ENCODE measurements around the gene PRR14L. TPM values are rescaled to one million over a fixed set of nuclear protein-coding genes. Genes with fewer than 3 reads are reported as not detected.

Gene PRR14L
- total and polyA plus RNA-seq, 2 of the 13 experiments (the other 11 are each of a cell fraction or from before 2014, with no cell fraction given), result 6.6 to 16.5 TPM

DNA sequence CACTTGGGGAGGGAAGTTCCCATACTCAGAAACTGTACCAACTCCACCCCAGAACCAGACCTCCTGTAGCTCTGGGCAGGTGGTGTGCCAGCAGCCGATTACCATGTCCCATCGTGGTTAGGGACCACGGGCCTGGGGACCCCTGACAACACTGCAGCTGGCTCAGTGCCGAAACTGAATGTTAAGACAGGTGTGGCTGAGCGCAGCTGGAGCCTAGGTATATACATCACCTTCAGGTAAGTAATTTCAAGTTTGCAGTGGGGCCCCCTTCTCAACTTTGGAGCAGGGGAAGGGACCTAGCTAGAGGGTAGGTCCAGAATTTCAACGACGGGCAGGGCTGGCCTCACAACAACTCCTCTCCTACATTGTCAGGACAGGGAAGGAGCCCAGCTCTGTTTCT is 67.2 kb downstream of the PRR14L start:
- POLR2A ChIA-PET, result no interaction called here
- H3K9me3 ChIP-seq (ENCODE audit: low read length), result no peaks in the 10 kb centered on the region
- H3K9ac ChIP-seq (ENCODE audit: insufficient read depth, low read depth, low read length), result no peak overlapping the region
- H3K4me1 ChIP-seq (ENCODE audit: insufficient read depth, low read length), result peaks cover 7% of the 10 kb centered on the region; the same call in 1 of the 2 replicates
- H3K27ac ChIP-seq (ENCODE audit: extremely low read length, insufficient read depth, low read length), result no peak overlapping the region
- no peaks in the 10 kb centered on the region for H3K27me3 ChIP-seq (ENCODE audit: control insufficient read depth in 1 of 2, insufficient read depth in 2 of 2, low read length in 2 of 2)
- intact Hi-C loops (cut with micrococcal nuclease; ENCODE audit: unreplicated experiment), result no loop called here
- no peak for FAIRE-seq
- H2AFZ ChIP-seq (ENCODE audit: low read length), result no peak overlapping the region
- CTCF ChIA-PET (ENCODE audit: low intra/inter-chr PET ratio, low total read pairs), result no interaction called here
- no peak for TF ChIP-seq PAWR (CRISPR knock-in tag; IDR thresholded peaks at IDR 0.05; ENCODE audit: borderline replicate concordance)
- TF ChIP-seq NBN (conservative IDR thresholded peaks at IDR 0.05), result no peak
- H3K4me2 ChIP-seq (ENCODE audit: low read depth, low read length), result no peak overlapping the region
- H4K20me1 ChIP-seq (ENCODE audit: insufficient read depth, low read length), result no peaks in the 10 kb centered on the region
- no peak for DNase-seq (ENCODE audit: low spot score)
- H3K79me2 ChIP-seq (ENCODE audit: insufficient read depth, low read length), result no peaks in the 10 kb centered on the region
- in situ Hi-C loops (cut with HindIII; ENCODE audit: extremely low pct_ligation_motif_present, low pct_unique_long_range_greater_than_20kb), result no loop called here
- WGBS (ENCODE audit: low lambda C conversion rate), result 96% methylated on average over 6 of the region's 7 CpGs
- H3K36me3 ChIP-seq (replicated peaks in 1 of 2; ENCODE audit: control insufficient read depth in 1 of 2, insufficient read depth in 2 of 2, low read length in 2 of 2), result peaks cover 5 to 37% of the 10 kb centered on the region in 2 experiments; a peak in 3 of 5 replicates
- no peak for ATAC-seq
- no TSS peak for BruUV-seq (replicated peaks)
- no peak overlapping the region for H3K4me3 ChIP-seq (replicated peaks in 1 of 3; ENCODE audit: insufficient read depth in 1 of 3, low read depth in 2 of 3, low read length in 3 of 3)

DNA sequence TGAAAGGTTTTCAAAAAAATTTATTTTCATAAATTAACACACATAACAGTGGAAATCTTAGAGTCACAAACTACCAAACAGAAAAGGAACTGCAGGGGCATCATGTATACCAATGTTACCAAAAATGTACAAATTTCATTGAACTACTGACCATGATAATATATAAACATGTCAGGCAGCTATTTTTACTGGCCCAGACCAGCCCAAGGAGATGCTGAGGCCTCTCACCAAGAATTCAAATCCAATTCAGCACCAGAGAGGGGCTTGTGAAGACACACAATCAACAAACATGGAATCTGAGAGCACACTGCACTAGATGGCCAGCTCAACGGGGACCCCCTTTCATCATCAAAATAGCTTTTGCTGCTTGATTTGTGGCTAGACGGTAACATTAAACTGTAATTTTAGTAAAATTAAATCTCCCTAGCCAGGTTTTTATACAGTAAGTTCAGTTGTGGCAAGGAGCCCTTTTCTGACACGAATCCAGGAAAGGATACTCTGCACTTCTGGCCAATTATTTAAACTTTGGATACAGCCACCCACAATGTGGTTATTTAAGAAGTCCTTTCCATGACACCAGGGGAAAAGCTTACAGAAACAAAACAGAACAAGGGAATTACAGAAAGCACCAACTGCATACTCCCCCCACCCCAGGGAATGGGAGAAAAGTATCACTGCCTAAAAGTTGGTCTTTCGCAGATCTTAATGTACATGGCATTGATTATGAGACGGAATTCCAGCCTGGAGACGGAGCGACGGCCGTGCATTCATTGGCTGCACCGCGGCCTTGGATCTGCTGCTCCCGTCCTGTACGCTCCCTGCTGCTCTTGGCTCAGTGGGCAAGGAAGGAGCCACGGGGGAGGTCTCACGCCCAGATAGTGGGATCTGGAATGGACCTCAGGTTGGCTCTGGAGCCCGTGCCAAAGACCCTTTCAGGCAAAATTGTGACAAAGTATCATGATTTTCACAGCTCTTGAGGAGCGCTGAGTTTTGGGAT is 68.3 kb downstream of the PRR14L start:
- H3K79me2 ChIP-seq (ENCODE audit: insufficient read depth, low read length), result no peaks in the 10 kb centered on the region
- POLR2A ChIA-PET, result no interaction called here
- in situ Hi-C loops (cut with HindIII; ENCODE audit: extremely low pct_ligation_motif_present, low pct_unique_long_range_greater_than_20kb), result no loop called here

More for the DNA sequence above, 68.3 kb downstream of the PRR14L start:
- TF ChIP-seq, protein P1, sequence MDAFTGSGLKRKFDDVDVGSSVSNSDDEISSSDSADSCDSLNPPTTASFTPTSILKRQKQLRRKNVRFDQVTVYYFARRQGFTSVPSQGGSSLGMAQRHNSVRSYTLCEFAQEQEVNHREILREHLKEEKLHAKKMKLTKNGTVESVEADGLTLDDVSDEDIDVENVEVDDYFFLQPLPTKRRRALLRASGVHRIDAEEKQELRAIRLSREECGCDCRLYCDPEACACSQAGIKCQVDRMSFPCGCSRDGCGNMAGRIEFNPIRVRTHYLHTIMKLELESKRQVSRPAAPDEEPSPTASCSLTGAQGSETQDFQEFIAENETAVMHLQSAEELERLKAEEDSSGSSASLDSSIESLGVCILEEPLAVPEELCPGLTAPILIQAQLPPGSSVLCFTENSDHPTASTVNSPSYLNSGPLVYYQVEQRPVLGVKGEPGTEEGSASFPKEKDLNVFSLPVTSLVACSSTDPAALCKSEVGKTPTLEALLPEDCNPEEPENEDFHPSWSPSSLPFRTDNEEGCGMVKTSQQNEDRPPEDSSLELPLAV (CRISPR knock-in tag; conservative IDR thresholded peaks at IDR 0.05; ENCODE audit: low read depth), result no peak
- TF ChIP-seq THYN1 (CRISPR knock-in tag; IDR thresholded peaks at IDR 0.05; ENCODE audit: borderline replicate concordance, low read depth), result no peak
- TF ChIP-seq, protein P2, sequence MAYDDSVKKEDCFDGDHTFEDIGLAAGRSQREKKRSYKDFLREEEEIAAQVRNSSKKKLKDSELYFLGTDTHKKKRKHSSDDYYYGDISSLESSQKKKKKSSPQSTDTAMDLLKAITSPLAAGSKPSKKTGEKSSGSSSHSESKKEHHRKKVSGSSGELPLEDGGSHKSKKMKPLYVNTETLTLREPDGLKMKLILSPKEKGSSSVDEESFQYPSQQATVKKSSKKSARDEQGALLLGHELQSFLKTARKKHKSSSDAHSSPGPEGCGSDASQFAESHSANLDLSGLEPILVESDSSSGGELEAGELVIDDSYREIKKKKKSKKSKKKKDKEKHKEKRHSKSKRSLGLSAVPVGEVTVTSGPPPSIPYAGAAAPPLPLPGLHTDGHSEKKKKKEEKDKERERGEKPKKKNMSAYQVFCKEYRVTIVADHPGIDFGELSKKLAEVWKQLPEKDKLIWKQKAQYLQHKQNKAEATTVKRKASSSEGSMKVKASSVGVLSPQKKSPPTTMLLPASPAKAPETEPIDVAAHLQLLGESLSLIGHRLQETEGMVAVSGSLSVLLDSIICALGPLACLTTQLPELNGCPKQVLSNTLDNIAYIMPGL (CRISPR knock-in tag; IDR thresholded peaks at IDR 0.05; ENCODE audit: borderline replicate concordance in 1 of 2, low read depth in 1 of 2), result no peak
- Histone ChIP-seq H3K36me3 (replicated peaks in 1 of 2; ENCODE audit: control insufficient read depth in 1 of 2, insufficient read depth in 2 of 2, low read length in 2 of 2) (peaks cover 5 to 28% of the 10 kb centered on the region in 2 experiments; a peak in 3 of 5 replicates), H3K4me3 (replicated peaks in 1 of 3; ENCODE audit: insufficient read depth in 1 of 3, low read depth in 2 of 3, low read length in 3 of 3) (no peak overlapping the region), H3K9ac (ENCODE audit: insufficient read depth, low read depth, low read length) (no peak overlapping the region), H3K27me3 (ENCODE audit: control insufficient read depth in 1 of 2, insufficient read depth in 2 of 2, low read length in 2 of 2) (no peaks in the 10 kb centered on the region), H3K27ac (ENCODE audit: extremely low read length, insufficient read depth, low read length) (no peak overlapping the region), H3K4me1 (ENCODE audit: insufficient read depth, low read length) (peaks cover 7% of the 10 kb centered on the region; the same call in 1 of the 2 replicates), H3K9me3 (ENCODE audit: low read length) (no peaks in the 10 kb centered on the region), H2AFZ (ENCODE audit: low read length) (no peak overlapping the region), H3K4me2 (ENCODE audit: low read depth, low read length) (no peak overlapping the region), H4K20me1 (ENCODE audit: insufficient read depth, low read length) (no peaks in the 10 kb centered on the region)
- intact Hi-C loops (cut with micrococcal nuclease; ENCODE audit: unreplicated experiment), result no loop called here
- WGBS (ENCODE audit: low lambda C conversion rate), result 98% methylated on average over 17 of the region's 17 CpGs
- no TSS peak for BruUV-seq (replicated peaks)
- ATAC-seq (no peak), FAIRE-seq (no peak), DNase-seq (ENCODE audit: low spot score) (no peak)
- CTCF ChIA-PET (ENCODE audit: low intra/inter-chr PET ratio, low total read pairs), result no interaction called here

Data from HepG2 (cell line).